Activated B cell treated with CpG ODN at 0.5 μM for 24 hours (primary cell): ENCODE data around the gene TRMT10B. TPM values are rescaled to one million over a fixed set of nuclear protein-coding genes. Genes with fewer than 3 reads are reported as not detected.

Source experiments
- ATAC-seq: fragments of 200-7000 bp; cut with Tn5 transposase; one replicate; pipeline ENCODE4 v1.10.0; 2021; ENCODE audit warnings: low read depth, mild to moderate bottlenecking, moderate library complexity
- CTCF ChIA-PET: fragments of 350-600 bp; sonication (Branson Sonifier 250); formaldehyde crosslinking; loops from one replicate; lab custom pipeline; 2021; ENCODE audit warnings: antibody characterized with exemption; lab: Charles Lee
- POLR2A ChIA-PET: fragments of 350-600 bp; sonication (Branson Sonifier 250); formaldehyde crosslinking; loops from one replicate; lab custom pipeline; 2021; ENCODE audit warnings: antibody characterized with exemption; lab: Charles Lee
- DNase-seq: peaks from one replicate; pipeline ENCODE4 v3.0.0; 2022
- H3K27ac Mint-ChIP-seq: one replicate; pipeline ENCODE4 v1.8.0; 2020; ENCODE audit warnings: mixed read lengths
- H3K27me3 Mint-ChIP-seq: one replicate; pipeline ENCODE4 v1.8.0; 2021; ENCODE audit warnings: mixed read lengths
- H3K36me3 Mint-ChIP-seq: one replicate; pipeline ENCODE4 v1.8.0; 2021; ENCODE audit warnings: low read depth, mixed read lengths
- H3K4me1 Mint-ChIP-seq: one replicate; pipeline ENCODE4 v1.8.0; 2021; ENCODE audit warnings: mixed read lengths
- H3K4me3 Mint-ChIP-seq: one replicate; pipeline ENCODE4 v1.8.0; 2020; ENCODE audit warnings: mild to moderate bottlenecking, mixed read lengths
- H3K9me3 Mint-ChIP-seq: one replicate; pipeline ENCODE4 v1.8.0; 2020; ENCODE audit warnings: mixed read lengths
- intact Hi-C: fragments of 100-400 bp; cut with micrococcal nuclease; formaldehyde crosslinking; loops from one replicate; pipeline ENCODE4 v1.15.1; 2024
- total RNA-seq: library from RNA; stranded (reverse); gene quantifications from 2 replicates; pipeline ENCODE4 v1.2.3, GENCODE V29; 2022
- TF ChIP-seq, protein P1 (sequence below): fragments of 200-600 bp; IDR thresholded peaks from one replicate; pipeline ENCODE4 v1.8.0; 2022; ENCODE audit warnings: antibody characterized with exemption, mild to moderate bottlenecking

TRMT10B gene
- total RNA-seq, 1 donor from 2014 or later: 15.0 TPM

DNA sequence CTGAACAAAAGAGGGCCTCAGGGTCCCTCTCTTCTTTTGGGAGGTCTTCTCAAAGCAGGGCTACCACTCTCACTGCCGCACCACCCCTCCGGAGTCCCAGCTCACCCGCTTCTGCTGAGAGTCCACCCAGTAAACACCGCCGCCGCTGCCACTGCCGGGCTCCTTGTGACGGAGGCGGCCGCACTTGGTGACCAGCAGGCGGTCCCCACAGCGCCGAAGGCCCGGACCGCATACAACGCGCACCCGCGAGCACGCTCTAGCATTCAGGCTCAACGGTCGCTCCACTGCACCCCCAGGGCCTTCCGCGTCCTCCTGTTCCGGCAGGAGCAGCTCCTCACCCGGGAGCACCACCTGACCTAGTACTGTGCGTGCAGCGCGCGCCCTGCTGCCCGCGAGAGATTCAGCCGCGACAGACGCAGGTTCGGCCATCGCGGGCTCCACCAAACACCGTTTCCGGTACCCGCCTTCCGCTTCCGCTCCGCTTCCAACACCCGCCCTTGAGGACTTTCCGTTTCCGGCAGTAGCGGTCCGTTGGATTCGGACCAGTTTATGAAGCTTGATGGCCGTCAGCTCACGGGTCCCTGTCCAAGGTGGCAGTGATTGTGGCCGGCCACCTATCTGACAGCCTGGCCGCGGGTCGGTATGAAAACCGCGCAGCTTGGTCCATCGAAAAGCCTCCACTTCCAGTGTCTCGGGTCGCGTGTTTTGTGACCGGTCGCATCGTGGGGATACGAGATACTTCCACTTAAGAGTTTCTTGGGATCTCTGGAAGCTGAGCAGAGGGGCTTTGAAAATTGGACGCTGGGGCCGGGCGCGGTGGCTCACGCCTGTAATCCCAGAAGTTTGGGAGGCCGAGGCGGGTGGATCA is 31.2 kb downstream of the TRMT10B start, which contains the start of gene EXOSC3:
Gene EXOSC3 (minus strand): TSS at position 449 of the 868 bp plus-strand sequence. CDS start 20 bp downstream, at position 429.
- TF ChIP-seq, protein P1, sequence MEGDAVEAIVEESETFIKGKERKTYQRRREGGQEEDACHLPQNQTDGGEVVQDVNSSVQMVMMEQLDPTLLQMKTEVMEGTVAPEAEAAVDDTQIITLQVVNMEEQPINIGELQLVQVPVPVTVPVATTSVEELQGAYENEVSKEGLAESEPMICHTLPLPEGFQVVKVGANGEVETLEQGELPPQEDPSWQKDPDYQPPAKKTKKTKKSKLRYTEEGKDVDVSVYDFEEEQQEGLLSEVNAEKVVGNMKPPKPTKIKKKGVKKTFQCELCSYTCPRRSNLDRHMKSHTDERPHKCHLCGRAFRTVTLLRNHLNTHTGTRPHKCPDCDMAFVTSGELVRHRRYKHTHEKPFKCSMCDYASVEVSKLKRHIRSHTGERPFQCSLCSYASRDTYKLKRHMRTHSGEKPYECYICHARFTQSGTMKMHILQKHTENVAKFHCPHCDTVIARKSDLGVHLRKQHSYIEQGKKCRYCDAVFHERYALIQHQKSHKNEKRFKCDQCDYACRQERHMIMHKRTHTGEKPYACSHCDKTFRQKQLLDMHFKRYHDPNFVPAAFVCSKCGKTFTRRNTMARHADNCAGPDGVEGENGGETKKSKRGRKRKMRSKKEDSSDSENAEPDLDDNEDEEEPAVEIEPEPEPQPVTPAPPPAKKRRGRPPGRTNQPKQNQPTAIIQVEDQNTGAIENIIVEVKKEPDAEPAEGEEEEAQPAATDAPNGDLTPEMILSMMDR: no peak
- POLR2A ChIA-PET: interaction anchor here (0.6 to 2.9 kb wide), 12 partner anchors 9 to 1384 kb away, joined by 3 to 63 read pairs (median 4); partner anchors contain the start of genes DCAF10, SLC25A51, TOMM5 and TRMT10B

DNA sequence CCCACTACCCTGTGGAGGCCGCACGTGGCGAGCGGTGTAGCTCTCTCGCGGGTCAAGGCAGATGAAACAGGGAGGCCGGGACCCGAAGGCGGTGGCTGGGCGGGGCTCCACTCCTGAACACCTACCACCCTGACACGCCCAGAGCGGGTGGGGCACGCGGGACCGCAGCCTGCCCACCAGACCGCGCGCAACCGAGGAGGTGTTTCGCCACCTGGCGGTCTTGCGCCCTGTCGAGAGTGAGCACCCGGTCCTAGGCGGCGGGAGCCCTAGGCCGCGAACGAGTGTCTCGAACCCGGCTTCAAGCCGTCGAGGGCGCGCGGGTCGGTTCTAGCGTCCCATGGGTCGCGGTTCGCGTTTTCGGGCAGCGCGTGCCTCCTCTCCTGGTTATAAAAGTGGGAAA is 33.5 kb downstream of the TRMT10B start:
- ATAC-seq: no peak
- Mint-ChIP-seq H3K9me3 (no peaks in the 10 kb centered on the region), H3K27me3 (no peaks in the 10 kb centered on the region), H3K27ac (no peak overlapping the region), H3K4me3 (no peak overlapping the region), H3K36me3 (peaks cover 21% of the 10 kb centered on the region), H3K4me1 (peaks cover 34% of the 10 kb centered on the region)
- DNase-seq: no peak
- intact Hi-C loops: loop anchor here (10.0 kb wide), 2 partner anchors 192 to 302 kb away; partner anchors contain the start of genes POLR1E and TOMM5
- TF ChIP-seq, protein P1: no peak
- POLR2A ChIA-PET: no interaction called here
- CTCF ChIA-PET: no interaction called here

More for the DNA sequence above, 31.2 kb downstream of the TRMT10B start, which contains the start of gene EXOSC3:
- peak within 1 kb of the TSS; percentile 98 for H3K4me3 Mint-ChIP-seq
- CTCF ChIA-PET: interaction anchor here (1.3 kb wide), 1 partner anchor 16 kb away, joined by 5 read pairs; the partner anchor contains the start of gene DCAF10
- peaks cover 35% of the 10 kb centered on the region for H3K4me1 Mint-ChIP-seq
- peak within 1 kb of the TSS; percentile 93 for H3K27ac Mint-ChIP-seq
- H3K27me3 Mint-ChIP-seq: no peaks in the 10 kb centered on the region
- peak; percentile 83 for DNase-seq
- H3K9me3 Mint-ChIP-seq: no peaks in the 10 kb centered on the region
- ATAC-seq: peak; percentile 87
- H3K36me3 Mint-ChIP-seq: peaks cover 43% of the 10 kb centered on the region
- intact Hi-C loops: loop anchor here (1.0 to 10.0 kb wide), 5 partner anchors 15 to 300 kb away; partner anchors contain the start of genes DCAF10, POLR1E, SLC25A51 and TOMM5

DNA sequence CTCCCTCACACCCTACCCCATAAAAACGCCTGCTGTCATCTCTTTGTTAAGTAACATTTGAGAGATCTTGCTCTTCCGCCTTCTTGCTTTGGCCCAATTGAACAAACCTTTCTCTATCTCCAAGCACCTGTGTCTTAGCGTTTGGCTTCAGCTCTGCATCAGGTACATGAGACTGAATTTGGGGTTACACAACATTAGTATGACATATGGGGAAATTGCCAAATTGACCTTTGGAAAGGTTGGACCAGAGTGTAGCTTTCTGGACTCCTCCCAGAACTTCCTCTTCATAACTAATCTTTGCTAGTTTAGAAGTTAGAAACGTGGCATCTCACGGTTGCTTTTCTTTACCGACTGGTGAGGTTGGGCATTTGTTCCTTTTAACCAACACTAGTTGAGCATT is 34.7 kb downstream of the TRMT10B start:
- Mint-ChIP-seq H3K4me1 (peaks cover 22% of the 10 kb centered on the region), H3K4me3 (peak overlapping the region; percentile 21), H3K27ac (no peak overlapping the region), H3K36me3 (peaks cover 11% of the 10 kb centered on the region), H3K27me3 (no peaks in the 10 kb centered on the region), H3K9me3 (no peaks in the 10 kb centered on the region)
- TF ChIP-seq, protein P1: no peak
- DNase-seq (no peak), ATAC-seq (no peak)
- POLR2A ChIA-PET: interaction anchor here (2.2 kb wide), 1 partner anchor 12 kb away, joined by 8 read pairs; the partner anchor contains the start of gene DCAF10
- intact Hi-C loops: loop anchor here (10.0 kb wide), 2 partner anchors 194 to 304 kb away; partner anchors contain the start of genes POLR1E and TOMM5
- CTCF ChIA-PET: no interaction called here

DNA sequence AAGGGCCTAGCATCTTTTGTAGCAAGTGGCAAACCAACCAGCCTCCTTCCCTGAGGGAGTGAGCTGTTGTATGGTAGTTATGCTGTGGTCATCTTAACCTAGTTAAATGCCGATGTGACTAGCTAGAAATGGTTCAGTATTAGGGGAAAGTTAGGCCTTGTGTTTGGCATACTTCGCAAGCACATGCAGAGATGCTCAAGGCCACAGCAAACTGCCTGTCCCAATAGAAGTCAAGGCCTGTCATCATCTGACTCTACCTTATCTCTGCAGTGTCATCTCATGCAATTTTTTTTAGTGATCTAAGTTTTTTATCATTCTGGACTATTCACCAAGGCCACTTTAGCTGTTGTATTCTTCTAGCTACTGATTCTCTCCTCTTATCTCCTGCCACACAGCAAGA is 36.5 kb downstream of the TRMT10B start:
- DNase-seq: no peak
- peaks cover 2% of the 10 kb centered on the region for H3K36me3 Mint-ChIP-seq
- TF ChIP-seq, protein P1: no peak
- no peaks in the 10 kb centered on the region for H3K27me3 Mint-ChIP-seq
- POLR2A ChIA-PET: interaction anchor here (2.2 kb wide), 1 partner anchor 11 kb away, joined by 8 read pairs; the partner anchor contains the start of gene DCAF10
- no peak for ATAC-seq
- H3K4me3 Mint-ChIP-seq: no peak overlapping the region
- intact Hi-C loops: no loop called here
- CTCF ChIA-PET: no interaction called here
- peaks cover 7% of the 10 kb centered on the region for H3K4me1 Mint-ChIP-seq
- no peaks in the 10 kb centered on the region for H3K9me3 Mint-ChIP-seq
- H3K27ac Mint-ChIP-seq: no peak overlapping the region

DNA sequence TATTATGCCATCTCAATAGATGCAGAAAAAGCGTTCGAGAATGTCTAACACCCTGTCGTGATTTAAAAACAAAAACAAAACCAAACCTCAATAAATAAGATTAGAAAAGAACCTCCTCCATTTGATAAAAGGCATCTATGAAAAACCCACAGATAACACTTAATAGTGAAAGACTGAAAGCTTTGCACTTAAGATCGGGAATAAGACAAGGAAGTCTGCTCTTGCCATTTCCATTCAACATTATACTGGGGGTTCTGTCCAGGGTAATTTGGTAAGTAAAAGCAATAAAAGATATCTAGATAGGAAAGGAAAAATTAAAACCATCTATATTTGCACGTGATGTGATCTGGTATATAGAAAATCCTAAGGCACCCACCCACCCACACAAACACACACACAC is 38.5 kb downstream of the TRMT10B start:
- TF ChIP-seq, protein P1: no peak
- H3K9me3 Mint-ChIP-seq: no peaks in the 10 kb centered on the region
- no peaks in the 10 kb centered on the region for H3K36me3 Mint-ChIP-seq
- H3K27ac Mint-ChIP-seq: no peak overlapping the region
- ATAC-seq (no peak), DNase-seq (no peak)
- H3K27me3 Mint-ChIP-seq: no peaks in the 10 kb centered on the region
- ChIA-PET POLR2A (no interaction called here), CTCF (no interaction called here)
- H3K4me1 Mint-ChIP-seq: no peaks in the 10 kb centered on the region
- intact Hi-C loops: no loop called here
- H3K4me3 Mint-ChIP-seq: no peak overlapping the region
